Measurements from ENCODE around the gene CSF3R. TPM values are rescaled to one million over a fixed set of nuclear protein-coding genes. Genes with fewer than 3 reads are reported as not detected.
"Not testable (repeated sequence)": the region's sequence is repeated elsewhere in the genome, so short reads cannot be mapped to it uniquely, and the experiment has no call there.

CSF3R gene
- total RNA-seq, 1 donor from 2014 or later = 0.54 TPM

GRCh38 chr1:36508257-36508656 is 25.5 kb upstream of the CSF3R start:
- intact Hi-C loops (cut with micrococcal nuclease) = no loop called here
- H3K27ac Mint-ChIP-seq = no peak overlapping the region
- H3K4me3 Mint-ChIP-seq = no peak overlapping the region
- H3K4me1 Mint-ChIP-seq (ENCODE audit: low read depth) = no peaks in the 10 kb centered on the region
- DNase-seq (ENCODE audit: low spot score) = no peak
- H3K27me3 Mint-ChIP-seq (ENCODE audit: insufficient read depth) = peaks cover 5% of the 10 kb centered on the region
- no peaks in the 10 kb centered on the region for H3K36me3 Mint-ChIP-seq (ENCODE audit: low read depth)
- H3K9me3 Mint-ChIP-seq = no peaks in the 10 kb centered on the region

DNA sequence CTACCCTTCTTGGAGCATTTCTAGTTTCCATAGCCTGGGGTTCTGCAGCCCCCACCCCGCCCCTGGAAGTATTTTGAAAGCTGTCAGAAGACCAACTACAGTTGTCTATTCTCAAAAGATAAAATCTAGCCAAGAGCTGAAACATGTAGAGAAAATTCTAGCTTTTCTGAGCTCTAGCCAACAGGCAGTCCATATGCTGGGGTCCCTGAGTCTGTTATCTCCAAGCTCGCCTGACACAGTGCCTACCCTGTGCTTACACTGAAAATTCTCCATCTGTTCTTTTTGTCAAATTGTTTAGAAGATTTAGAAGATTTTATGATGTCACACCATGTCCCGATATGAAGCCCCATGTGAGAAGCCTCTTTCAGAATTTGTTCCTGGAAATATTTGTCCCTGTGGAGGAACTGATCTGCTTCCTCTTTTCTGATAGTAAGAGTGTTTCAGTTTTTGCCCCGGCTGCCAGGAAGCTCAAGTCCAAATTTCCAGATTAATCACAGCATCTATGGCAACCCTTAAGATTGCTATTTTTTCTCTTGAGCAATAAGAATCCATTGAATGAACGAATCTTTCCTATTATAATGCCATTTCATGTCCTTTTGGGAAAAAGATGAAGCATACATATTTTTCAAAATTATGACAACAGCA is 23.7 kb upstream of the CSF3R start:
- DNase-seq (ENCODE audit: low spot score) = no peak
- Mint-ChIP-seq H3K27ac (no peak overlapping the region), H3K9me3 (no peaks in the 10 kb centered on the region), H3K4me3 (no peak overlapping the region), H3K4me1 (ENCODE audit: low read depth) (no peaks in the 10 kb centered on the region), H3K36me3 (ENCODE audit: low read depth) (no peaks in the 10 kb centered on the region), H3K27me3 (ENCODE audit: insufficient read depth) (peaks cover 8% of the 10 kb centered on the region)
- intact Hi-C loops (cut with micrococcal nuclease) = no loop called here

DNA sequence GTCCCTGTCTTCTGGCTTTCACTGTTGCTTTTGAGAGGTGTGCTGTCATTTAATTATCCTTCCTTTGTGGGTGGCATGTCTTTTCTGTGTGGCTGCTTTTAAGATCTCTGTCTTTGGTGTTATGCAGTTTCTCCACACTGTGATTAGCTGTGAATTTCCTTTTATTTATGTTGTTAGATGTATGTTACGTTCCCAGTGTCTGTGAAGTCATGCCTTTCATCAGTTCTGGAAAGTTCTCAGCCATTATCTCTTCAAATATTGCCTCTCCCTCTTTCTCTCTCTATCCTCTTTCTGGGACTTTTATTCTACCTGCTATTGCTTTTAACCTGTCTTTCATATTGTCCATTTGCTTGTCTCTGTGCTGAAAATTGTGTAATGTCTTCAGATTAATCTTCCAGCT is 21.0 kb upstream of the CSF3R start:
- H3K4me3 Mint-ChIP-seq = no peak overlapping the region
- intact Hi-C loops (cut with micrococcal nuclease) = no loop called here
- H3K27me3 Mint-ChIP-seq (ENCODE audit: insufficient read depth) = peaks cover 14% of the 10 kb centered on the region
- H3K27ac Mint-ChIP-seq = no peak overlapping the region
- no peaks in the 10 kb centered on the region for H3K36me3 Mint-ChIP-seq (ENCODE audit: low read depth)
- H3K9me3 Mint-ChIP-seq = no peaks in the 10 kb centered on the region
- no peaks in the 10 kb centered on the region for H3K4me1 Mint-ChIP-seq (ENCODE audit: low read depth)
- DNase-seq (ENCODE audit: low spot score) = no peak

- no peak for DNase-seq (ENCODE audit: low spot score)
- intact Hi-C loops (cut with micrococcal nuclease) = no loop called here
- no peaks in the 10 kb centered on the region for H3K9me3 Mint-ChIP-seq
- no peak overlapping the region for H3K27ac Mint-ChIP-seq
- peaks cover 18% of the 10 kb centered on the region for H3K27me3 Mint-ChIP-seq (ENCODE audit: insufficient read depth)
- no peak overlapping the region for H3K4me3 Mint-ChIP-seq
- no peaks in the 10 kb centered on the region for H3K36me3 Mint-ChIP-seq (ENCODE audit: low read depth)
- no peaks in the 10 kb centered on the region for H3K4me1 Mint-ChIP-seq (ENCODE audit: low read depth)
Measured at GRCh38 chr1:36503159-36503558, 20.4 kb upstream of the CSF3R start.

- H3K36me3 Mint-ChIP-seq (ENCODE audit: low read depth) = no peaks in the 10 kb centered on the region
- no peak for DNase-seq (ENCODE audit: low spot score)
- peaks cover 22% of the 10 kb centered on the region for H3K27me3 Mint-ChIP-seq (ENCODE audit: insufficient read depth)
- intact Hi-C loops (cut with micrococcal nuclease) = no loop called here
- H3K4me3 Mint-ChIP-seq = no peak overlapping the region
- H3K9me3 Mint-ChIP-seq = no peaks in the 10 kb centered on the region
- H3K27ac Mint-ChIP-seq = no peak overlapping the region
- H3K4me1 Mint-ChIP-seq (ENCODE audit: low read depth) = no peaks in the 10 kb centered on the region
Measured at GRCh38 chr1:36502616-36503015, 19.9 kb upstream of the CSF3R start.

DNA sequence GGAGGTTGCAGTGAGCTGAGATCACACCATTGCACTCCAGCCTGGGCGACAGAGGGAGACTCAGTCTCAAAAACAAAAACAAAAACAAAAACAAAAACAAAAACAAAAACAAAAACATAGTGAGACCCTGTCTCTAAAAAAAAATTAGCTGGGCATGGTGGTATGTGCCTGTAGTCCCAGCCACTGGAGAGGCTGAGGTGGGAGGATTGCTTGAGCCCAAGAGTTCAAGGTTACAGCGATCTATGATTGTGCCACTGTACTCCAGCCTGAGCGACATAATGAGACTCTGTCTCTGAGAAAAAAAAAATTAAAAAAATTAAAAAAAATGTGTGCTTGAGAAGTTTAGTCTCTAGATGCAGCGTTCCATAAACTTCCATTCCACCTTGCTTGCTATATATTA is 19.2 kb upstream of the CSF3R start:
- H3K27me3 Mint-ChIP-seq (ENCODE audit: insufficient read depth) = peaks cover 22% of the 10 kb centered on the region
- H3K36me3 Mint-ChIP-seq (ENCODE audit: low read depth); H3K4me1 Mint-ChIP-seq (ENCODE audit: low read depth); DNase-seq (ENCODE audit: low spot score); H3K4me3 Mint-ChIP-seq; intact Hi-C loops (cut with micrococcal nuclease); H3K27ac Mint-ChIP-seq; H3K9me3 Mint-ChIP-seq: not testable (repeated sequence)

- Mint-ChIP-seq H3K9me3 (no peaks in the 10 kb centered on the region), H3K27ac (no peak overlapping the region), H3K4me3 (no peak overlapping the region), H3K36me3 (ENCODE audit: low read depth) (no peaks in the 10 kb centered on the region), H3K27me3 (ENCODE audit: insufficient read depth) (peaks cover 19% of the 10 kb centered on the region), H3K4me1 (ENCODE audit: low read depth) (no peaks in the 10 kb centered on the region)
- intact Hi-C loops (cut with micrococcal nuclease) = no loop called here
- no peak for DNase-seq (ENCODE audit: low spot score)
Measured at GRCh38 chr1:36497207-36497606, 14.5 kb upstream of the CSF3R start.

- Mint-ChIP-seq H3K9me3 (no peaks in the 10 kb centered on the region), H3K4me3 (no peak overlapping the region), H3K36me3 (ENCODE audit: low read depth) (no peaks in the 10 kb centered on the region), H3K27me3 (ENCODE audit: insufficient read depth) (peaks cover 16% of the 10 kb centered on the region), H3K4me1 (ENCODE audit: low read depth) (no peaks in the 10 kb centered on the region), H3K27ac (no peak overlapping the region)
- no peak for DNase-seq (ENCODE audit: low spot score)
- intact Hi-C loops (cut with micrococcal nuclease) = no loop called here
Measured at GRCh38 chr1:36494971-36495370, 12.3 kb upstream of the CSF3R start.

- Mint-ChIP-seq H3K4me1 (ENCODE audit: low read depth) (no peaks in the 10 kb centered on the region), H3K27ac (no peak overlapping the region), H3K27me3 (ENCODE audit: insufficient read depth) (peaks cover 14% of the 10 kb centered on the region), H3K4me3 (no peak overlapping the region), H3K9me3 (no peaks in the 10 kb centered on the region), H3K36me3 (ENCODE audit: low read depth) (no peaks in the 10 kb centered on the region)
- no peak for DNase-seq (ENCODE audit: low spot score)
- intact Hi-C loops (cut with micrococcal nuclease) = no loop called here
Measured at GRCh38 chr1:36493524-36493923, 10.8 kb upstream of the CSF3R start.

DNA sequence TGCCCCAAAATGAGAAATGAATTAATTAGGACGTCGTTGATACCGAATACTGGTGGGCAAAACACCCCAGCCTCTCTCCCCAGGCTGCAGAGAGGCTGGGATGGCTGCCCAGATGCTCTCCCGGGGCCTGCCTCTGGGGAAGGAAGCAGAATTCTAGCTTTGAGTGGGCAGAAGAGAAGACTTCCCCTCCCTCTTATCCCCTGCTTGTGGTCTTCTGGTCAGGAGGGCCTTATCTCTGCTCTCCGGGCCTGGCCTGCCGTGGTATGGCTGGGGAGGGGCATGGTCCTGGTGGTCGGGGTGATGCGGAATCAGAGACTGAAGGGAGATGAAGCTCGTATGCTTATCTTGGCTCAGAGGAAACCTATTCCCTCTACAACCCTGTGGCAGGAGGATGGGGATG is 9.8 kb upstream of the CSF3R start:
- peaks cover 10% of the 10 kb centered on the region for H3K27me3 Mint-ChIP-seq (ENCODE audit: insufficient read depth)
- H3K36me3 Mint-ChIP-seq (ENCODE audit: low read depth) = no peaks in the 10 kb centered on the region
- intact Hi-C loops (cut with micrococcal nuclease) = no loop called here
- no peaks in the 10 kb centered on the region for H3K4me1 Mint-ChIP-seq (ENCODE audit: low read depth)
- no peak overlapping the region for H3K4me3 Mint-ChIP-seq
- no peaks in the 10 kb centered on the region for H3K9me3 Mint-ChIP-seq
- no peak for DNase-seq (ENCODE audit: low spot score)
- no peak overlapping the region for H3K27ac Mint-ChIP-seq

DNA sequence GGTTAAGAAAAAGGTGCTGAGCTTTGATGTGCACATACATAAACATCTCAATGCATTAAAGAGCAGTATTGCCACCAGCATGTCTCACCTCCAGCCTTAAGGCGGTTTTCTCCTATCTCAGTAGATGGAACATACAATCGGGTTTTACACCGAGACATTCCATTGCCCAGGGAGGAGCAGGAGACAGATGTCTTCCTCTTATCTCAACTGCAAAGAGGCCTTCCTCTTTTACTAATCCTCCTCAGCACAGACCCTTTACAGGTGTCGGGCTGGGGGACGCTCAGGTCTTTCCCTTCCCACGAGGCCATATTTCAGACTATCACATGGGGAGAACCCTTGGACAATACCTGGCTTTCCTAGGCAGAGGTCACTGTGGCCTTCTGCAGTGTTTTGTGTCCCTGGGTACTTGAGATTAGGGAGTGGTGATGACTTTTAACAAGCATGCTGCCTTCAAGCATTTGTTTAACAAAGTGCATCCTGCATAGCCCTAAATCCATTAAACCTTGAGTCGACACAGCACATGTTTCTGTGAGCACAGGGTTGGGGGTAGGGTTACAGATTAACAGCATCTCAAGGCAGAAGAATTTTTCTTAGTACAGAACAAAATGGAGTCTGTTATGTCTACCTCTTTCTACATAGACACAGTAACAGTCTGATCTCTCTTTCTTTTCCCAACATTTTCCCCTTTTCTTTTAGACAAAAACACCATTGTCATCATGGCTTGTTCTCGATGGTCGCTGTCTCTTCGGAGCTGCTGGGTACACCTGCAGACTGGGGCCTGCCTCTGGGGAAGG is 6.7 kb upstream of the CSF3R start:
- H3K9me3 Mint-ChIP-seq; H3K4me1 Mint-ChIP-seq (ENCODE audit: low read depth); DNase-seq (ENCODE audit: low spot score); H3K27ac Mint-ChIP-seq; H3K36me3 Mint-ChIP-seq (ENCODE audit: low read depth); intact Hi-C loops (cut with micrococcal nuclease); H3K27me3 Mint-ChIP-seq (ENCODE audit: insufficient read depth); H3K4me3 Mint-ChIP-seq: not testable (repeated sequence)

DNA sequence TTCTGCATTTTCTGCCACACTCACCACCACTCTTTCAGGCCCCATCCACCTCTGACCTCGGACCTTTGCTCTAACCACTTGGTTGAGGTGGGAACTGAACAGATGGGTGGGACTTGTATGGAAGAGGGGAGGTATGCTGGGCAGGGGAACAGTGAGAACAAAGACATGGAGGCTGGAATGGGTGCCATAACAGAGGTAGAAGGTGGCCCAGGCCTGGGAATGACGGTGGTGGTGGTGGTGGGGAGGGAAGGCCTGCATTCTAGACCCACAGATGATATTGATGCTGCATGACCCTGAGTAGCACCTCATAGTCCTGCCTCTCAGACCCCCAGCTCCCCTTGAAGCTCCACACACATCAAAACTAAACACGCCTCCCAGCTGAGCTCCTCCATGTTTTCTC is 5.2 kb upstream of the CSF3R start:
- H3K4me3 Mint-ChIP-seq = no peak overlapping the region
- intact Hi-C loops (cut with micrococcal nuclease) = no loop called here
- H3K4me1 Mint-ChIP-seq (ENCODE audit: low read depth) = no peaks in the 10 kb centered on the region
- DNase-seq (ENCODE audit: low spot score) = no peak
- H3K36me3 Mint-ChIP-seq (ENCODE audit: low read depth) = no peaks in the 10 kb centered on the region
- no peak overlapping the region for H3K27ac Mint-ChIP-seq
- H3K9me3 Mint-ChIP-seq = no peaks in the 10 kb centered on the region
- peaks cover 9% of the 10 kb centered on the region for H3K27me3 Mint-ChIP-seq (ENCODE audit: insufficient read depth)

DNA sequence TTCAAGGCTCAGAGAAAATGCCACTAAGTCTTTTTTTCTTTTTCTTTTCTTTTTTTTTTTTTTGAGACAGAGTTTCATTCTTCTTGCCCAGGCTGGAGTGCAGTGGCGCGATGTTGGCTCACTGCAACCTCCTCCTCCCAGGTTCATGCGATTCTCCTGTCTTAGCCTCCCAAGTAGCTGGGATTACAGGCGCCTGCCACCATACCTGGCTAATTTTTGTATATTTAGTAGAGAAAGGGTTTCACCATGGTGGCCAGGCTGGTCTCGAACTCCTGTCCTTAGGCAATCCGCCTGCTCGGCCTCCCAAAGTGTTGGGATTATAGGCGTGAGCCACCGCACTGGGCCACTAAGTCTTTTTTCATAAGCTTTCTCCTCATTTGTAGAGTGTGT is 4.6 kb upstream of the CSF3R start:
- H3K27ac Mint-ChIP-seq; intact Hi-C loops (cut with micrococcal nuclease); H3K9me3 Mint-ChIP-seq; DNase-seq (ENCODE audit: low spot score); H3K36me3 Mint-ChIP-seq (ENCODE audit: low read depth); H3K4me1 Mint-ChIP-seq (ENCODE audit: low read depth); H3K4me3 Mint-ChIP-seq; H3K27me3 Mint-ChIP-seq (ENCODE audit: insufficient read depth): not testable (repeated sequence)

All from activated T-helper 1 cell treated with anti-CD3 and anti-CD28 coated beads, Interleukin-12 subunit alpha, Interleukin-12 subunit beta, Interleukin-2, Interleukin-4 antibody, amounts not matched to agents 30 ng/mL and 10 ng/mL and 1 ng/mL, durations not matched to agents 14 hours and 24 hours and 36 hours (primary cell).